Caco-2 (cell line): ENCODE results near the gene DPT. TPM values are rescaled to one million over a fixed set of nuclear protein-coding genes. Genes with fewer than 3 reads are reported as not detected.

Experiments
- BruUV-seq: library from RNA; stranded (reverse); fragments of 400-500 nt; replicated peaks from 2 replicates; lab custom pipeline; 2021; lab: Mats Ljungman, UMichigan
- CTCF ChIA-PET: fragments of 300-600 bp; sonication (Branson Sonifier 250); formaldehyde crosslinking; loops from one replicate; lab custom pipeline; 2022; ENCODE audit warnings: antibody characterized with exemption; lab: Charles Lee
- POLR2A ChIA-PET: fragments of 300-600 bp; sonication (Branson Sonifier 250); formaldehyde crosslinking; loops from one replicate; lab custom pipeline; 2022; ENCODE audit warnings: antibody characterized with exemption; lab: Charles Lee
- DNase-seq, 2 experiments: peaks; one replicate each; pipeline versions ENCODE4 v3.0.0 to v3.0.0-alpha.2; 2020 to 2022
- H3K27me3 ChIP-seq: replicated peaks from 2 replicates; pipeline ENCODE4 v1.6.0; 2011; ENCODE audit warnings: low read length; ENCODE audit not compliant: control insufficient read depth, insufficient read depth
- H3K36me3 ChIP-seq: 2 replicates; pipeline ENCODE4 v1.5.1; 2011; ENCODE audit warnings: low read length; ENCODE audit not compliant: control insufficient read depth, insufficient read depth
- H3K4me1 ChIP-seq: fragments of 250-450 bp; sonication (Bioruptor Pico); 2 replicates; pipeline ENCODE4 v1.5.1; 2020; ENCODE audit warnings: mild to moderate bottlenecking
- H3K4me3 ChIP-seq: 2 replicates; pipeline ENCODE4 v1.5.1; 2011; ENCODE audit warnings: low read depth, mild to moderate bottlenecking, control low read depth, low read length
- H3K9me3 ChIP-seq: fragments of 250-450 bp; sonication (Bioruptor Pico); 2 replicates; pipeline ENCODE4 v1.5.1; 2020; ENCODE audit warnings: mild to moderate bottlenecking, moderate library complexity
- H3K27ac Mint-ChIP-seq: one replicate; pipeline ENCODE4 v1.8.0; 2022; ENCODE audit warnings: mixed read lengths; ENCODE audit not compliant: unreplicated experiment
- H3K27me3 Mint-ChIP-seq: one replicate; pipeline ENCODE4 v1.8.0; 2022; ENCODE audit warnings: mixed read lengths; ENCODE audit not compliant: insufficient read depth, unreplicated experiment
- H3K36me3 Mint-ChIP-seq: one replicate; pipeline ENCODE4 v1.8.0; 2022; ENCODE audit warnings: mild to moderate bottlenecking, mixed read lengths; ENCODE audit not compliant: insufficient read depth, unreplicated experiment
- H3K4me1 Mint-ChIP-seq: one replicate; pipeline ENCODE4 v1.8.0; 2022; ENCODE audit warnings: low read depth, mixed read lengths; ENCODE audit not compliant: unreplicated experiment
- H3K4me3 Mint-ChIP-seq: one replicate; pipeline ENCODE4 v1.8.0; 2022; ENCODE audit warnings: mild to moderate bottlenecking, moderate library complexity, mixed read lengths; ENCODE audit not compliant: unreplicated experiment
- H3K9me3 Mint-ChIP-seq: one replicate; pipeline ENCODE4 v1.8.0; 2022; ENCODE audit warnings: mixed read lengths; ENCODE audit not compliant: unreplicated experiment
- intact Hi-C: fragments of 100-400 bp; cut with micrococcal nuclease; formaldehyde crosslinking; loops from one replicate; pipeline ENCODE4 v1.10.0; 2022; ENCODE audit not compliant: unreplicated experiment
- total RNA-seq: library from RNA; stranded (reverse); gene quantifications from 2 replicates; pipeline ENCODE4 v1.2.3, GENCODE V29; 2022
- TF ChIP-seq, protein P1 (sequence below), 2 experiments: fragments of 200-600 bp in 1 of 2; IDR thresholded peaks; 1 replicate in 1 of 2; 2 replicates in 1 of 2; pipeline versions ENCODE4 v1.5.1 to v1.8.0; 2011 to 2022; ENCODE audit warnings: antibody characterized with exemption in 1 of 2, control low read depth in 1 of 2, inconsistent platforms in 1 of 2, low read depth in 1 of 2, low read length in 1 of 2, mild to moderate bottlenecking in 1 of 2, moderate library complexity in 1 of 2; ENCODE audit not compliant: insufficient read depth in 1 of 2, severe bottlenecking in 1 of 2, unreplicated experiment in 1 of 2

The DPT gene
- total RNA-seq, 1 experiment from 2014 or later: not detected

DNA sequence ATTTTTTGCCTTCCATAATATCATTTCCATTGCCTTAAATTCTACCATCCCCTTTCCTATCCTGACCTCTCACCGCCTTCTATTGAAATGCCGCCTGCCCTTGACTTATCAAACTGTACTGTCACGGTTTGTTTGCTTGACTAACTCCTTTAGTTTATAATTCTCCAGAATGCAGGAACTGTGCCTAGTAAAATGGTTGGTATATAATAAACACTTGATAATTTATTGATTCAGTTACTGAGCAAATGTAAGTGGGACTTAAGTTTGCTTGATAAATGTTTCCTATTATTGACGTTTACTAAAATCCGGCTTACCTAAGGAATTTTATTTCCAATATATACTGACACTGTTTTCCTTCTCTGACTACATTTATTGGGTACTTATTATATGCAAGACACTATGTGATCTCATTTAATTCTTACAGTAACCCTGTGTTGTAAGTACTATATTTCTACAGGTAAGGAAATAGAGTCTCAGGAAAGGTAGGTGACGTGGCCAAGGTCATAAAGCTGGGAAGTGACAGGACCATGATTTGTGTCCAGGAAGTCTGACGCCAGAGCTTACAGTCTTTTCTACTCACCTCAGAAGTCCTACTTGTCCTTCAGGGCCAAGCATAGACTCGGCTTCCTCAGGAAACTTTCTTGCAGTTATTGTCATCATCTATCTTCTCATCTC, 35.7 kb downstream of the DPT start:
- peaks cover 24% of the 10 kb centered on the region for H3K4me1 Mint-ChIP-seq
- TF ChIP-seq, protein P1, sequence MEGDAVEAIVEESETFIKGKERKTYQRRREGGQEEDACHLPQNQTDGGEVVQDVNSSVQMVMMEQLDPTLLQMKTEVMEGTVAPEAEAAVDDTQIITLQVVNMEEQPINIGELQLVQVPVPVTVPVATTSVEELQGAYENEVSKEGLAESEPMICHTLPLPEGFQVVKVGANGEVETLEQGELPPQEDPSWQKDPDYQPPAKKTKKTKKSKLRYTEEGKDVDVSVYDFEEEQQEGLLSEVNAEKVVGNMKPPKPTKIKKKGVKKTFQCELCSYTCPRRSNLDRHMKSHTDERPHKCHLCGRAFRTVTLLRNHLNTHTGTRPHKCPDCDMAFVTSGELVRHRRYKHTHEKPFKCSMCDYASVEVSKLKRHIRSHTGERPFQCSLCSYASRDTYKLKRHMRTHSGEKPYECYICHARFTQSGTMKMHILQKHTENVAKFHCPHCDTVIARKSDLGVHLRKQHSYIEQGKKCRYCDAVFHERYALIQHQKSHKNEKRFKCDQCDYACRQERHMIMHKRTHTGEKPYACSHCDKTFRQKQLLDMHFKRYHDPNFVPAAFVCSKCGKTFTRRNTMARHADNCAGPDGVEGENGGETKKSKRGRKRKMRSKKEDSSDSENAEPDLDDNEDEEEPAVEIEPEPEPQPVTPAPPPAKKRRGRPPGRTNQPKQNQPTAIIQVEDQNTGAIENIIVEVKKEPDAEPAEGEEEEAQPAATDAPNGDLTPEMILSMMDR (IDR thresholded peaks at IDR 0.05; ENCODE audit: insufficient read depth in 1 of 2, low read depth in 1 of 2, low read length in 1 of 2, severe bottlenecking in 1 of 2, unreplicated experiment in 1 of 2): no peak
- Histone ChIP-seq H3K4me3 (no peak overlapping the region), H3K9me3 (no peaks in the 10 kb centered on the region), H3K4me1 (peaks cover 14% of the 10 kb centered on the region), H3K36me3 (no peaks in the 10 kb centered on the region), H3K27me3 (no peaks in the 10 kb centered on the region)
- intact Hi-C loops: no loop called here
- ChIA-PET POLR2A (no interaction called here), CTCF (no interaction called here)
- DNase-seq: no peak
- no peaks in the 10 kb centered on the region for H3K27me3 Mint-ChIP-seq
- no peaks in the 10 kb centered on the region for H3K9me3 Mint-ChIP-seq
- no TSS peak for BruUV-seq
- H3K36me3 Mint-ChIP-seq: no peaks in the 10 kb centered on the region
- H3K4me3 Mint-ChIP-seq: no peak overlapping the region
- H3K27ac Mint-ChIP-seq: no peak overlapping the region

DNA sequence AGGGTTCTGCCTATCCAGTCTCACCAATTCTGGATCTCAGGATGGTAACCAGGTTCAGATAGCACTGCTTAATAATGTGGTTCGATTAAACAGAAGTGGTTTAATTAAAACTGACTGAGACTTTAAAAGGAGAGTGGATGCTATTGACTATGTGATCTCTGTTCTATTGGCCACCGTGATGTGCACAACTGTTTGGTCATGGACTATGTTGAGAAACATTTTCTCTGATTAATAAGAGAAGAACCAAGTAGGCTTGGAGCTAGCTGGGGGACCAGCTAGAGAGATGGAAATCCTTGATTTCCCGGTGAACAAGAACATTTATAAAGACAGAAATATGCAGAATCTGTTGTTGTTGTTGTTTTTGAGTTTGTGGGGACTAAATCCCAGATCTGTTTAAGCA, 36.5 kb downstream of the DPT start:
- no peaks in the 10 kb centered on the region for H3K27me3 Mint-ChIP-seq
- intact Hi-C loops: no loop called here
- CTCF ChIA-PET: no interaction called here
- no peak for DNase-seq
- POLR2A ChIA-PET: no interaction called here
- no peaks in the 10 kb centered on the region for H3K9me3 Mint-ChIP-seq
- no peak overlapping the region for H3K4me3 Mint-ChIP-seq
- peaks cover 24% of the 10 kb centered on the region for H3K4me1 Mint-ChIP-seq
- TF ChIP-seq, protein P1 (IDR thresholded peaks at IDR 0.05; ENCODE audit: insufficient read depth in 1 of 2, low read depth in 1 of 2, low read length in 1 of 2, severe bottlenecking in 1 of 2, unreplicated experiment in 1 of 2): no peak
- no peak overlapping the region for H3K27ac Mint-ChIP-seq
- Histone ChIP-seq H3K27me3 (no peaks in the 10 kb centered on the region), H3K4me1 (peaks cover 14% of the 10 kb centered on the region), H3K9me3 (no peaks in the 10 kb centered on the region), H3K4me3 (no peak overlapping the region), H3K36me3 (no peaks in the 10 kb centered on the region)
- no peaks in the 10 kb centered on the region for H3K36me3 Mint-ChIP-seq
- no TSS peak for BruUV-seq

DNA sequence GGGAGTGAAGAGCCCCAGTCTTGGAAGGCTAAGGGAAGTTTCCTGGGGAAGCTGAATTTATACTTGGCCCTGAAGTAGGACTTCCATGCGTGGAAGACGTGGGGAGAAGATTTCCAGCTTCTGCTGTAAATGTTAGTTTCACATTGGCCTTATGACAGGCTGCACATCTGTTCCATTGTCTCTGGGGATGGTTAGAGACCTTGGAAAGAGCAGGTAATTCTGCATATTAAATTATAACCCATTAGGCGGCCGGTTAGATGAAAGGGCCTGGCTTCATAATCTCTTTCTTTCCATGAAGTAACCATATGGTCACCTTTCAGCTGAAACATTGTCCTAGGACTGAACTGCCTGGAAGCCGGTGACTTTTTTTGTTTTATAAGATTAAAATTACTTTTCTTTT, 37.5 kb downstream of the DPT start:
- intact Hi-C loops: no loop called here
- BruUV-seq: no TSS peak
- peaks cover 33% of the 10 kb centered on the region for H3K4me1 Mint-ChIP-seq
- TF ChIP-seq, protein P1 (IDR thresholded peaks at IDR 0.05; ENCODE audit: insufficient read depth in 1 of 2, low read depth in 1 of 2, low read length in 1 of 2, severe bottlenecking in 1 of 2, unreplicated experiment in 1 of 2): no peak
- H3K9me3 ChIP-seq: no peaks in the 10 kb centered on the region
- DNase-seq: no peak
- ChIA-PET POLR2A (no interaction called here), CTCF (no interaction called here)
- no peak overlapping the region for H3K4me3 ChIP-seq
- H3K27me3 Mint-ChIP-seq: no peaks in the 10 kb centered on the region
- H3K36me3 Mint-ChIP-seq: no peaks in the 10 kb centered on the region
- H3K27ac Mint-ChIP-seq: no peak overlapping the region
- H3K36me3 ChIP-seq: no peaks in the 10 kb centered on the region
- no peaks in the 10 kb centered on the region for H3K9me3 Mint-ChIP-seq
- H3K27me3 ChIP-seq: no peaks in the 10 kb centered on the region
- peaks cover 21% of the 10 kb centered on the region for H3K4me1 ChIP-seq
- H3K4me3 Mint-ChIP-seq: no peak overlapping the region
